ENCODE data around the gene ZNF354C.

ZNF354C gene

DNA sequence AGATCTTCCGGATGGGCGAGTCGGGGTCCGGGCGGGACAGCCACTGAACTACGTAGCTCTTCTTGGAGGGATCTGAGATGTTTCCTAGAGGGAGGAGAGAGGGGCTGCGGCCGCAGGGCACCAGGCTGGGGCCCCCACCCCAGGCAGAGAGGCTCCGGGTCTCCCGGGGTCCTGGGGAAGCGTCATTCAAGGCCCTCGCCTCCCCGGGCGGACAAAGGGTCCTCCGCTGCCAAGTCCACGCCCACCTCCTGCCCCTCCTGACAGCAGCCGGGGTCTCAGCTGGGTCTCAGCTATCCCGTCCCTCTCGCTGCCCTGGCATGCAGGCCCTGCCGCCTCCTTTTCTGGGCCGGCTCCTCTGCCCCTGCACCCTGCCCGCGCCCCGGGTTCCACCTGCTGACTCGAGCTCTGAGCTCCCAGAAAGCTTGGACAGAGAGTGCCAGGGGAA is 61.5 kb downstream of the ZNF354C start (continued):
- TF ChIP-seq CREB5 (CRISPR knock-in tag; IDR thresholded peaks at IDR 0.05; ENCODE audit: low read depth): no peak
- no peak for TF ChIP-seq TSHZ2 (CRISPR knock-in tag; IDR thresholded peaks at IDR 0.05)
- TF ChIP-seq PPARA (CRISPR knock-in tag; IDR thresholded peaks at IDR 0.05; ENCODE audit: borderline replicate concordance): no peak
- no peak for TF ChIP-seq ARNTL (CRISPR knock-in tag; IDR thresholded peaks at IDR 0.05; ENCODE audit: borderline replicate concordance, low read depth)

- TF ChIP-seq, protein P1, sequence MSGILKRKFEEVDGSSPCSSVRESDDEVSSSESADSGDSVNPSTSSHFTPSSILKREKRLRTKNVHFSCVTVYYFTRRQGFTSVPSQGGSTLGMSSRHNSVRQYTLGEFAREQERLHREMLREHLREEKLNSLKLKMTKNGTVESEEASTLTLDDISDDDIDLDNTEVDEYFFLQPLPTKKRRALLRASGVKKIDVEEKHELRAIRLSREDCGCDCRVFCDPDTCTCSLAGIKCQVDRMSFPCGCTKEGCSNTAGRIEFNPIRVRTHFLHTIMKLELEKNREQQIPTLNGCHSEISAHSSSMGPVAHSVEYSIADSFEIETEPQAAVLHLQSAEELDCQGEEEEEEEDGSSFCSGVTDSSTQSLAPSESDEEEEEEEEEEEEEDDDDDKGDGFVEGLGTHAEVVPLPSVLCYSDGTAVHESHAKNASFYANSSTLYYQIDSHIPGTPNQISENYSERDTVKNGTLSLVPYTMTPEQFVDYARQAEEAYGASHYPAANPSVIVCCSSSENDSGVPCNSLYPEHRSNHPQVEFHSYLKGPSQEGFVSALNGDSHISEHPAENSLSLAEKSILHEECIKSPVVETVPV (CRISPR knock-in tag; IDR thresholded peaks at IDR 0.05): no peak
- TF ChIP-seq, protein P2, sequence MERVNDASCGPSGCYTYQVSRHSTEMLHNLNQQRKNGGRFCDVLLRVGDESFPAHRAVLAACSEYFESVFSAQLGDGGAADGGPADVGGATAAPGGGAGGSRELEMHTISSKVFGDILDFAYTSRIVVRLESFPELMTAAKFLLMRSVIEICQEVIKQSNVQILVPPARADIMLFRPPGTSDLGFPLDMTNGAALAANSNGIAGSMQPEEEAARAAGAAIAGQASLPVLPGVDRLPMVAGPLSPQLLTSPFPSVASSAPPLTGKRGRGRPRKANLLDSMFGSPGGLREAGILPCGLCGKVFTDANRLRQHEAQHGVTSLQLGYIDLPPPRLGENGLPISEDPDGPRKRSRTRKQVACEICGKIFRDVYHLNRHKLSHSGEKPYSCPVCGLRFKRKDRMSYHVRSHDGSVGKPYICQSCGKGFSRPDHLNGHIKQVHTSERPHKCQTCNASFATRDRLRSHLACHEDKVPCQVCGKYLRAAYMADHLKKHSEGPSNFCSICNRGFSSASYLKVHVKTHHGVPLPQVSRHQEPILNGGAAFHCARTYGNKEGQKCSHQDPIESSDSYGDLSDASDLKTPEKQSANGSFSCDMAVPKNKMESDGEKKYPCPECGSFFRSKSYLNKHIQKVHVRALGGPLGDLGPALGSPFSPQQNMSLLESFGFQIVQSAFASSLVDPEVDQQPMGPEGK (CRISPR knock-in tag; IDR thresholded peaks at IDR 0.05; ENCODE audit: borderline replicate concordance): no peak
- TF ChIP-seq CSDC2 (CRISPR knock-in tag; IDR thresholded peaks at IDR 0.05): no peak
- no peak for TF ChIP-seq SNAI2 (CRISPR knock-in tag; IDR thresholded peaks at IDR 0.05)
- no peak for TF ChIP-seq ZFP30 (CRISPR knock-in tag; IDR thresholded peaks at IDR 0.05)
- no peak for TF ChIP-seq ESRRG (CRISPR knock-in tag; IDR thresholded peaks at IDR 0.05)
- no peak for TF ChIP-seq ZNF70 (CRISPR knock-in tag; IDR thresholded peaks at IDR 0.05)
- ATAC-seq: no peak
Measured at GRCh38 chr5:179122411-179123108, 62.4 kb downstream of the ZNF354C start.

DNA sequence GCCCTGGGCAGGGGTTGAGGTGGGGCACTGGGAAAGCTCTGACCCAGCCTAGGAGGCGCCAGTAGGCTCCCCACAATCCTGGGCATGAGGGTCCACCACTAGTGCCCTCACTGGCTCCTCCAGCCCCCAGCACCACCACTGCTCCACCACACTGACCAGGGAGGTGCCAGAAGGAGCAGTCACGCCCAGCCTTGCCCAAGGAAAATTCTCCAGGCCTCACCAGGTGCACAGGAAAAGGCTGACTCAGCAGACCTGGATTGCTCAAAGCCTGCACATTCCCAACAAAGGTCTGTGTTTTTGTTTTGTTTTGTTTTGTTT is 62.9 kb downstream of the ZNF354C start:
- ATAC-seq: no peak
- TF ChIP-seq, protein P1 (CRISPR knock-in tag; IDR thresholded peaks at IDR 0.05): no peak
- TF ChIP-seq ZNF8 (CRISPR knock-in tag; IDR thresholded peaks at IDR 0.05) (no peak), CREB5 (CRISPR knock-in tag; IDR thresholded peaks at IDR 0.05; ENCODE audit: low read depth) (no peak), TCF4 (CRISPR knock-in tag; IDR thresholded peaks at IDR 0.05; ENCODE audit: borderline replicate concordance) (no peak), ZNF70 (CRISPR knock-in tag; IDR thresholded peaks at IDR 0.05) (no peak), ZC3H10 (CRISPR knock-in tag; IDR thresholded peaks at IDR 0.05) (no peak), SNAI2 (CRISPR knock-in tag; IDR thresholded peaks at IDR 0.05) (no peak), OSR1 (CRISPR knock-in tag; IDR thresholded peaks at IDR 0.05) (no peak), ARNTL (CRISPR knock-in tag; IDR thresholded peaks at IDR 0.05; ENCODE audit: borderline replicate concordance, low read depth) (no peak), CSDC2 (CRISPR knock-in tag; IDR thresholded peaks at IDR 0.05) (no peak), GLIS3 (CRISPR knock-in tag; IDR thresholded peaks at IDR 0.05) (no peak), RARB (CRISPR knock-in tag; IDR thresholded peaks at IDR 0.05) (no peak), ZNF565 (CRISPR knock-in tag; conservative IDR thresholded peaks at IDR 0.05; ENCODE audit: low read depth) (no peak), TSHZ2 (CRISPR knock-in tag; IDR thresholded peaks at IDR 0.05) (no peak), ZFP3 (CRISPR knock-in tag; IDR thresholded peaks at IDR 0.05) (no peak), PPARA (CRISPR knock-in tag; IDR thresholded peaks at IDR 0.05; ENCODE audit: borderline replicate concordance) (no peak)
- TF ChIP-seq, protein P2 (CRISPR knock-in tag; IDR thresholded peaks at IDR 0.05; ENCODE audit: borderline replicate concordance): no peak
